Erythroblast (primary cell): Measurements from ENCODE around the gene PTPRT.

ENCODE experiments used
- GATA1 ChIP-seq: IDR thresholded peaks from 2 replicates; pipeline ENCODE4 v1.6.1; 2011; ENCODE audit warnings: low read depth, mild to moderate bottlenecking, control low read depth, low read length, moderate library complexity
- POLR2A ChIP-seq: IDR thresholded peaks from 2 replicates; pipeline ENCODE4 v1.6.1; 2011; ENCODE audit warnings: mild to moderate bottlenecking, low read length

DNA sequence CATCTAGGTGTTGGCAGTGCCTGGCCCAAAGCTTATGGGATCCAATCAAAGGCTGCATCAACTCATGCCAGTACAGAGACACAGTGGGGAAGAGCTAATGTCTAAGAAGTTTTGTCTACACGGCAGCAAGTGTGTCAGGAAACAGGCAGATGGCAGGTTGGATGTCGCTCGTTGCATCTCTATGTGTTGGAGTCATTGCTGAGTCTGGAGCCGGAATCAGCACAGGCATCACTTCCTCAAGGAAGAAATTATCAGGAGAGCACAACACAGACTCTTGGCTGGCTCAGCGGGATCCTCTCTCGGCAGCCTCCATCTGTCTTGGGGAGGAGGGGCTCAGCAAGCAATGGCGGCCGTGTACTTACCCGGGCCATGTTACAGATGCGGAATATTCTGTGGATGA lies 1104.3 kb downstream of the PTPRT start:
- TF ChIP-seq POLR2A = no peak
- TF ChIP-seq GATA1 = no peak
